HG03135 (cell line): ENCODE measurements around the gene DCX.
"Not testable (repeated sequence)": the region's sequence is repeated elsewhere in the genome, so short reads cannot be mapped to it uniquely, and the experiment has no call there.

Experiments used
- ATAC-seq: cut with Tn5 transposase; IDR thresholded peaks from one replicate; pipeline ENCODE4 v1.9.1; 2021; ENCODE audit warnings: mild to moderate bottlenecking, moderate library complexity; ENCODE audit not compliant: unreplicated experiment

The DCX gene

DNA sequence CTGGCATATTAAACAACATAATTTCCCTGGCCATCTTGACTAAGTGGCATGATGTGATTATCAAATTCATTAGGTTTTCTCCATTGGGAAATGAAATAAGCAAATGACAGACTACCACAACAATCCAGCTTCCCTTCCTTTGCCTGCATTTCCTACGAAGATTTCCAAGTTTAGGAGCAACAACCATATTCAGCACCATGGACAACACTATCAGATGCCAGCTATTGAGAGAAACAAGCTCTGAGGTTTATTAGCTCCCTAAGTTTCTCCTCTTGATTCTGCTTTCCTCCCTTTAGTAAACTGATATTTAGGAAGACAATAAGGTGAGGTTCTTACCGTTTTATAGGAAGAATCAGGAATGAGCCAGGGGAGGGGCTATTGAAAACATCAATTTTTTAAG is 36.2 kb downstream of the DCX start:
- no peak for ATAC-seq

GRCh38 chrX:111372086-111372485 is 39.9 kb downstream of the DCX start:
- ATAC-seq = no peak

DNA sequence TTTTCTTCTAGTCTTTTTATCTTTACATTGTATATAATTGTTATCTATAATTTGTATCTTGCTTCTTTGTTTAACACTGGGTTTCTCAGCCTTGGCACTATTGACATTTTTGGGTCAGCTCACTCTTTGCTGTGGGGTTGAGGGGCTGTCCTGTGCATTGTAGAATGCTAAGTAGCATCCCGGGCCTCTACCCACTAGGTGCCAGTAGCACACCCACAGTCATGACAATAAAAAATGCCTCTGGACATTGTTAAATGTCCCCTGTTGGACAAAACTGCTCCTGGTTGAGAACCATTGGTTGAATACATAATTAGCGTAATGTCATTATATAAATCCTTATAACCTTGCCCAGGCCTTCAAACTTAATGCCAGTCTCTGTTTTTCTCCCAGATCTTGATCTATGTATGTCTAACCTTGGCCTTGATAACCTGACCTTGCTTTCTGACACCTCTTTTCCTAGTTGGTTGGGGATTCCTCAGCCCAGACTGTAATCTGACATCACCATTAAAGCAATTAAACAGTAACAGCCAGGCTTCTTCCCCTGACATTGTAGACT is 46.1 kb downstream of the DCX start:
- no peak for ATAC-seq

- no peak for ATAC-seq
Measured at GRCh38 chrX:111363741-111364140, 48.3 kb downstream of the DCX start.

DNA sequence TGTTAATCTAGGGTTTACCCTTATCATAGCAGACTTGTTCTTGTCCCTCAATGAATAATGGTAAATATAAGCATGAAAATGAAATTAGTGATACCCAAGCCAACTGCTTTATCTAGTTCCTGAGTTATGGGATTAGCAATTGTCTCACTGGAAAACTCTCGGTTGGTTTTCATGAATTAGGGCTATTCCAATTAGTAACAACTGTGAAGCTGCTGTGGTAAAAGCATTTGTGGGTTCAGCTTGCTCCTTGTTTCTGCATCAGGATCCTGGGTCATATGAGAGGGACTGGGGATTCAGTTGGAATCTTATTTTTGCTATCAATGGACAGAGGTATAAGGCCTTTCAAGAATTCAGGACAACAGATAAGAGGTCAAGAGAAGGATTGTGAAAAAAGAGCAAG is 50.2 kb downstream of the DCX start:
- no peak for ATAC-seq

DNA sequence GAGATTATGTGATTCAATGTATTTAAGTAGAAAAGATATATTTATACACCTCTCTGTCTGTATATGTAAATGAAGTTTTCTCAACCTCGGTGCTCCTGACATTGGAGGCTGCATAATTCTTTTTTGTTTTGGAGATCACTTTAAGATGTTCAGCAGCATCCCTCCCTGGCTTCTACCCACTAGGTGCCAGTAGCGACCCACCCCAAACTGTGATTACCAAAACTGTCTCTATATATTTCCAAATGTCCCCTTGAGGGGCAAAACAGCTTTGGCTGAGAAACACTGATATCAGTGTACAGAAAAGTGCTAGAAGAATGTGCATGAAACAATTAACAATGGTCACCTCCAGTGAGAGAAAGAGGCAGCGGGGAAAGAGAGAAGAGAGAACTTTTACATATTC is 51.2 kb downstream of the DCX start:
- ATAC-seq = no peak

DNA sequence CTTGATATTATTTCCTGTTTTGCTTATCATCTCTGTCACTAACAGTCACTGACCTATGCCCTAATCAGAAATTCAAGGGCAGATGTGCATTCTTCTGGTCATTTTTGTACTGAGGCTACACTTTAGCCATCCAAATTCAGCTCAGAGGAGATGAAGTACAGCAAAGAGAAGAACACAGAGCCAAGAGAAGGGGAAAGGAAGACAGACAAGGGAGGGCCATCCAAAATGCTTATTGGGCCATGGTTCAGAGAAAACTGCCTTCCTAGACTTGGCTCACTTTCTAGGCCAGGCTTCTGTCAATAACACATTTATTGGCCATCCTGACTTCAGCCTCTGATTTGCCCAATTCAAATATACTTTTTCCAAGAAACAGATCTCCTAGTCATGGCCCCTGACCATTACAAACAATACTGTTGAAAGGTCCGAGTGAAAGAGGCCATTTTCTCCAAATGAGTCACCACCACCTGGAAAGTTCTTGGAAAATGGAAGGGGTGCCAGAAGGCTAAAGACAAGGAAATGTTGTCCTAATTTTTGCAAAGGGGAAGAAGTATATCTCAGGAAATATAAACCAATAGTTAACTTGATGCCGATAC is 56.4 kb downstream of the DCX start:
- no peak for ATAC-seq

DNA sequence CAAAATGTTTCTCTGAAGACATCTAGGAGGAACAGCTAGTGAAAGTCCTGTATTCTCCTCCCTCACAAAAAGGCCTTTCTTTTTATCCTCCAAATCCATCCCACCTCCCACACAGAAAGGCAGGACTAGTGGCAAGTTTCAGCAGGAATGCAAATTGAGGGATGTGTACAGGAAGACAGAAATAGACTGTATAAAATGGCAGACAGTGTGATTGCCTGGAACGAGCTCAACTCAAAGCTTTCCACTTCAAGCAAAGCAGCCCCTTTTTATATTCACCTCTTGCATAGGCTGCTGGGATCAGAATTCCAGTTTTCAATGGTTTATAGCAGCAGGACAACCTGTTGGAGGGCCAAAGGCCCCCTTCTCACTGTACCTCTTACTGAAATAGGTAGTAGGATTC is 57.5 kb downstream of the DCX start:
- no peak for ATAC-seq

GRCh38 chrX:111353793-111354192 is 58.2 kb downstream of the DCX start:
- ATAC-seq = no peak

- ATAC-seq = no peak
Measured at GRCh38 chrX:111352424-111352823, 59.6 kb downstream of the DCX start.

GRCh38 chrX:111349934-111350333 is 62.1 kb downstream of the DCX start:
- no peak for ATAC-seq

DNA sequence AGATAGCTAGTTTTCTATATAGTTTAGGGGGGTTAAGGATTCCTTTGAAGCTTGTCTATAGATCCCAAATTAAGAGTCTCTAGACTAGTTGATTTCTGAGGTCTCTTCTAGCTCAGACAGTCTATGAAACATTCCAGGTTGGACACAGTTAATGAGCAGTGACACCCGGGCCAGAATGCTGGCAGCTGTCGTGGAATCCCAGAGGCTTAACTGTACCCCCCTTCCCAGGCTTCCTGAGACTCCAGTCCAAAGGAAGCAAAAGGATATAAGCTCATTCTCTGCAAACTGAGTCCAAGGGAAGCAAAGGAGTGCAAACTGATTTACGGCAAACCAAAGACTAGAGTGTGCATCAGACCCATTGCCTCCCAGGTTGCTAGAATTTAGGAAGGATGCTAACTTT is 62.9 kb downstream of the DCX start:
- no peak for ATAC-seq

- no peak for ATAC-seq
Measured at GRCh38 chrX:111348429-111348828, 63.6 kb downstream of the DCX start.

GRCh38 chrX:111346150-111346549 is 65.8 kb downstream of the DCX start:
- ATAC-seq = not testable (repeated sequence)

DNA sequence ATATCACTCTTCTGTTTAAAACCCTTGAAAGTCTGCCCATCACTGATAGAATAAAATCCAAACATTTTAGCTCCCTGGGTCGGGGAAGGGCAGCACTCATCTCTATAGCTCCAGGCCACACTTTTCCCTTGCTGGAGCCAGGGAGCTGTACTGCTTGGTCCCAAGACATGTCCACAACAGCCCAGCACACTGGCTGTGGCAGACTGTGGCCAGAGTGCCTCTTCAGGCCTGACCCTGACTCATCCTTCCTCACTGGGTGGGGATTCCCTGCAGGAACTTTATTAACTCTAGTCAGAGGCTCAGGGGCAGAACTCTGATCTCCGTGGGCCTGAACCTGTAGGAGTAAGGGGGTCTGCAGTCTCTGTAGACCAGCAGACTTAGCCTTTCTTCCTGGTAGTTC is 71.9 kb downstream of the DCX start:
- no peak for ATAC-seq

DNA sequence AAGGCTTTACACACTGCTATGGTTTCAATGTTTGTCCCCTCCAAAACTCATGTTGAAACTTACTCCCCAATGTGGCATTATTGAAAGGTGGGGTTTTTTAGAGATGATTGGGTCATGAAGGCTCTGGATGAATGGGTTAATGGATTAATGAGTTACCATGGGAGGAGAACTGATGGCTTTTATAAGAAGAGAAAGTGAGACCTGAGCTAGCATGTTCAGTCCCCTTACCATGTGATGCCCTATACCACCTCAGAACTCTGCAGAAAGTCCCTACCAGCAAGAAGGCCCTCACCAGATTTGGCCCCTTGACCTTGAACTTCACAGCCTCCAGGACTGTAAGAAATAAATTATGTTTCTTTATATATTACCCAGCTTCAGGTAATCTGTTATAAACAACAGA is 72.8 kb downstream of the DCX start:
- no peak for ATAC-seq

DNA sequence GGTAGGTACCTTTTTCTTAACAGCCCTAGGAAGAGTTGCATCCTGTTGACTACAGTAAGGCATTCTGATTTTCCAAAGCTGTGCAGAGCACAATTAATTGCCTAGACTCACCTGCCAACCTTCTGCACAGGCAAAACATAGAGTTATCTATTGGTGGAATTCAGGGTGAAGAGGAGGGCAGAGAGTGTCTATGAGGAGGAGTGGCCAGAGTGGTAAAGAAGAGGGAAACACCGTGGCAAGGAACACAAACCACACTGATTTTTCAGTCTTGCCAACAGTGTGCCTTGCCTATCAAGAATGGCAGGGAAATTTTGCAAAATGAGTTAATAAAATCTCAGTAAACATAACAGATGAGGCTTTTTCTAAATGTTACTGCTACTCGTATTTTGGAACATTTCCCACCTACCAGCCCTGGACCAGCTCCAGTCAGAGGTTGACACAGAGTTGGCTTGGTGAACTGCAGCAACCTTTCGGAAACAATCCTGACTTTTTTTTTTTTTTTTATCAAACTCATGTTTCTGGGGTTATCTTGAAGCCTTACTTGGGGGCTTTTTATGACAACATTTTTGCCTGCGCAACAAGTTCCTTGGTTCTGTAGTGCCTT is 73.8 kb downstream of the DCX start:
- no peak for ATAC-seq

DNA sequence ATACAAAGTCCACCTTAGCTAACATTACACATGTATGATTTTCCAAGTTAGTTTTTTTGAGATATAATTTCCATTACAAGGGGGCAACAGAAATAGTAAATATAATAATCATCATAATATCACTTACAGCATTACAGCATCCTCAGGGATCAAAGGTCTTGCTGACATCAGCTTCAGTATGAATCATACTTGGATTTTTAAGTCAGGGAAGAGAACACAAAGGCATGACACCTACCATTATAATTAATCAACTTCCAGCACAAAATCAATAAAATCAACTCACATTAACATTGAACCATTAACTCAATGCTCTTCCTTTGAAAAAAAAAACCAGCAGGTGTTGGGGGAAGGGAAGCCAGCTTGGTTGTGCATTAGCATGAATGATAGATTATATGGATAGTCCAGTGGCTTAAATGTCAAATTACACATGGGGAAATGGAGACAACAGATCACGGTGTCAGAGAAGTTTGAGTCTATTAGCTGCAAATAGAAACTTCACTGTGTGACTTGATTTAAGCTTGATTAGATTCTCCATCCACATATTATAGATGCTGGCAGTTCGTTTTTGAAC is 74.8 kb downstream of the DCX start:
- ATAC-seq = no peak

GRCh38 chrX:111336141-111336540 is 75.9 kb downstream of the DCX start:
- ATAC-seq = no peak

DNA sequence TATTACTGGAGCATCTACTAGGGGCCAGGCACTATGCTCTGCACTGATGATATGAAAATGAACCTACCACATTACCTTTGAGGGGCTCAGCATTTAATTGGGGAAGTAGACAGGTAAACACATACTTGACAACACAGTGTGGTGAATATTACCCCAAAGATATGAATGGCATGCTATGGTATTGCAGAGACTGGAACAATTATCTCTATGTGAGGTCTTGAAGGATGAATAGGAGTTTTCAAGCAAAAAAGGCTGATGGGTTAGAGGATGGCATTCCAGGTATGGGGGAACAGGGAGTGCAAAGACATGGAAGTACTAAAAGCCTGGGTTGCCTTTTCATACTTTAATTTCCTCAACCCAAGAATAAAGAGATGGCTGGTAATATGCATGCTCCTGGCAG is 82.6 kb downstream of the DCX start:
- no peak for ATAC-seq

DNA sequence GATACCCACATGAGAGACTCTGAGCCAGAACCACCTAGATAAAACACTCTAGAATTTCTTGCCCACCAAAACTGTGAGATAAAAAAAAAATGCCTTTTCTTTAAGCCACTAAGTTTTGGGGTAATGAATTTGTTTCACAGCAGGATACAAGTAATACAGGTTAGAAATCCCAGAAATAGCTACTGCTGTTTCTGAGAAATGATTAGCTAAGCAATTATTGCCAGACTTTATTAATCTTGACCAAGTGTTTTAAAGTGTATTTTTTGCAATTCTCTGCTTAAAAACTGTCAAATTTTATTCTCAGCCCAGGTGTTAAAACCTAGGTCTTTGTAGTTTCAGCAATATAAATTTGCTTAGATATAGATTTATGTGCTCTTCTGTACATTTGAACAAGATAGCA is 83.1 kb downstream of the DCX start:
- no peak for ATAC-seq

- no peak for ATAC-seq
Measured at GRCh38 chrX:111322231-111322855, 89.6 kb downstream of the DCX start.
